MM.1S (cell line): ENCODE results near the gene DENND2D.

Experiments
- DNase-seq: peaks from one replicate; pipeline ENCODE4 v3.0.0-alpha.2; 2015
- H2AFZ ChIP-seq: fragments of 300-600 bp; sonication (generic); 2 replicates; pipeline ENCODE4 v1.6.0; 2016; ENCODE audit warnings: antibody characterized with exemption, low read length
- H3F3A ChIP-seq: fragments of 300-600 bp; sonication (generic); 2 replicates; pipeline ENCODE4 v1.6.1; 2016; ENCODE audit warnings: mild to moderate bottlenecking, antibody characterized with exemption, low read length, moderate library complexity, mixed read lengths; ENCODE audit not compliant: insufficient read depth
- H3K27ac ChIP-seq: fragments of 300-600 bp; sonication (generic); 2 replicates; pipeline ENCODE4 v1.5.1; 2016; ENCODE audit warnings: mild to moderate bottlenecking, low read length
- H3K27me3 ChIP-seq: fragments of 300-600 bp; sonication (generic); replicated peaks from 2 replicates; pipeline ENCODE4 v1.6.0; 2016; ENCODE audit warnings: low read length; ENCODE audit not compliant: insufficient read depth
- H3K36me3 ChIP-seq: fragments of 300-600 bp; sonication (generic); replicated peaks from 2 replicates; pipeline ENCODE4 v1.6.1; 2016; ENCODE audit warnings: mild to moderate bottlenecking, low read length, mixed read lengths; ENCODE audit not compliant: insufficient read depth
- H3K4me1 ChIP-seq: fragments of 300-600 bp; sonication (generic); 2 replicates; pipeline ENCODE4 v1.6.1; 2016; ENCODE audit warnings: low read length, mixed read lengths
- H3K4me2 ChIP-seq: fragments of 300-600 bp; sonication (generic); 2 replicates; pipeline ENCODE4 v1.6.0; 2016; ENCODE audit warnings: low read depth, low read length
- H3K4me3 ChIP-seq: fragments of 300-600 bp; sonication (generic); 2 replicates; pipeline ENCODE4 v1.5.1; 2016; ENCODE audit warnings: low read length, mixed read lengths
- H3K79me2 ChIP-seq: fragments of 300-600 bp; sonication (generic); 2 replicates; pipeline ENCODE4 v1.6.1; 2016; ENCODE audit warnings: mixed run types, low read length, mixed read lengths
- H3K9ac ChIP-seq: fragments of 300-600 bp; sonication (generic); 2 replicates; pipeline ENCODE4 v1.6.1; 2016; ENCODE audit warnings: low read length, mixed read lengths
- H3K9me2 ChIP-seq: fragments of 300-600 bp; sonication (generic); replicated peaks from 2 replicates; pipeline ENCODE4 v1.6.1; 2016; ENCODE audit warnings: mild to moderate bottlenecking, low read length, mixed read lengths; ENCODE audit not compliant: insufficient read depth
- H3K9me3 ChIP-seq: fragments of 300-600 bp; sonication (generic); replicated peaks from 2 replicates; pipeline ENCODE4 v1.6.1; 2016; ENCODE audit warnings: mild to moderate bottlenecking, low read length, mixed read lengths; ENCODE audit not compliant: insufficient read depth
- H4K20me1 ChIP-seq: fragments of 300-600 bp; sonication (generic); 2 replicates; pipeline ENCODE4 v1.6.1; 2016; ENCODE audit warnings: mild to moderate bottlenecking, low read length, moderate library complexity, mixed read lengths; ENCODE audit not compliant: insufficient read depth
- CTCF ChIP-seq: fragments of 300-600 bp; sonication (generic); IDR thresholded peaks from 2 replicates; pipeline ENCODE4 v1.5.1; 2016; ENCODE audit warnings: antibody characterized with exemption, low read length, mixed read lengths
- EZH2 ChIP-seq: fragments of 300-600 bp; sonication (generic); optimal IDR thresholded peaks from 2 replicates; pipeline ENCODE3; 2017; ENCODE audit warnings: low read depth, mild to moderate bottlenecking, antibody characterized with exemption, low read length, mixed read lengths
- EZH2phosphoT487 ChIP-seq: fragments of 300-600 bp; sonication (generic); IDR thresholded peaks from 2 replicates; pipeline ENCODE4 v1.6.1; 2018; ENCODE audit warnings: antibody characterized with exemption, low read length

DENND2D gene

GRCh38 chr1:111191496-111191895, 8.9 kb downstream of the DENND2D start:
- no peak overlapping the region for H3K9ac ChIP-seq
- no peaks in the 10 kb centered on the region for H3K9me2 ChIP-seq
- H3K4me2 ChIP-seq = no peak overlapping the region
- H3K27ac ChIP-seq = no peak overlapping the region
- H3K4me3 ChIP-seq = no peak overlapping the region
- DNase-seq = no peak
- H3F3A ChIP-seq = no peaks in the 10 kb centered on the region
- H3K4me1 ChIP-seq = peaks cover 8% of the 10 kb centered on the region
- no peak for TF ChIP-seq CTCF
- TF ChIP-seq EZH2phosphoT487 = no peak
- TF ChIP-seq EZH2 = no peak
- no peaks in the 10 kb centered on the region for H4K20me1 ChIP-seq
- no peaks in the 10 kb centered on the region for H3K9me3 ChIP-seq
- no peaks in the 10 kb centered on the region for H3K36me3 ChIP-seq
- no peaks in the 10 kb centered on the region for H3K79me2 ChIP-seq
- no peak overlapping the region for H2AFZ ChIP-seq
- H3K27me3 ChIP-seq = no peaks in the 10 kb centered on the region

GRCh38 chr1:111190931-111191451, 9.5 kb downstream of the DENND2D start:
- Histone ChIP-seq H3K4me1 (peaks cover 8% of the 10 kb centered on the region), H3K79me2 (no peaks in the 10 kb centered on the region), H3K9ac (no peak overlapping the region), H2AFZ (no peak overlapping the region), H4K20me1 (no peaks in the 10 kb centered on the region), H3K4me2 (no peak overlapping the region), H3F3A (no peaks in the 10 kb centered on the region), H3K27me3 (no peaks in the 10 kb centered on the region), H3K9me3 (no peaks in the 10 kb centered on the region), H3K27ac (no peak overlapping the region), H3K9me2 (no peaks in the 10 kb centered on the region), H3K36me3 (no peaks in the 10 kb centered on the region), H3K4me3 (no peak overlapping the region)
- DNase-seq = no peak
- TF ChIP-seq CTCF (no peak), EZH2phosphoT487 (no peak), EZH2 (no peak)

GRCh38 chr1:111184663-111185062, 15.8 kb downstream of the DENND2D start:
- TF ChIP-seq EZH2phosphoT487 = no peak
- no peak for TF ChIP-seq EZH2
- TF ChIP-seq CTCF = no peak
- Histone ChIP-seq H3K4me1 (no peaks in the 10 kb centered on the region), H3K4me2 (no peak overlapping the region), H3F3A (no peaks in the 10 kb centered on the region), H3K36me3 (no peaks in the 10 kb centered on the region), H3K79me2 (no peaks in the 10 kb centered on the region), H3K9ac (no peak overlapping the region), H3K27ac (no peak overlapping the region), H3K4me3 (no peak overlapping the region), H3K9me3 (no peaks in the 10 kb centered on the region), H3K27me3 (no peaks in the 10 kb centered on the region), H4K20me1 (no peaks in the 10 kb centered on the region), H2AFZ (no peak overlapping the region), H3K9me2 (no peaks in the 10 kb centered on the region)
- DNase-seq = no peak
